A549 treated with DMSO at 1 μM for 4 hours (cell line): ENCODE data around the gene TAGLN2. TPM values are rescaled to one million over a fixed set of nuclear protein-coding genes. Genes with fewer than 3 reads are reported as not detected.

Source experiments
- total RNA-seq: library from RNA; stranded (reverse); fragments of 200-300 nt; extraction: Qiagen RNA extraction; gene quantifications from 5 replicates; pipeline ENCODE4 v1.2.3, GENCODE V29; 2022; ENCODE audit warnings: low read depth

TAGLN2 gene
- total RNA-seq = 1,033 to 1,078 TPM (median 1,056 TPM) in 5 replicates

GRCh38 chr1:159924791-159925718 lies at the start of gene TAGLN2:
TSS of gene TAGLN2 (minus strand) at chr1:159925507. CDS start at chr1:159920509, 4,998 bp downstream.

GRCh38 chr1:159953536-159954515 lies 28.5 kb upstream of the TAGLN2 start, which contains the start of gene SLAMF9:
TSS of gene SLAMF9 (minus strand) at chr1:159954237. CDS start at chr1:159954137, 100 bp downstream.

GRCh38 chr1:159945483-159946241 lies 20.4 kb upstream of the TAGLN2 start, which contains the start of gene IGSF9:
TSS of gene IGSF9 (minus strand) at chr1:159945613. CDS start at chr1:159943454, 2,159 bp downstream.

GRCh38 chr1:159900086-159900680 lies 25.1 kb downstream of the TAGLN2 start, which contains the start of gene CFAP45:
TSS of gene CFAP45 (minus strand) at chr1:159900165. CDS start at chr1:159900098, 67 bp downstream.

Other genes with a start within 250 kb of the TAGLN2 start
- not detected in 5 replicates for gene CRP, start 210.9 kb downstream of the TAGLN2 start, total RNA-seq
- gene DUSP23, start 144.5 kb downstream of the TAGLN2 start, total RNA-seq = 59.6 to 73.8 TPM (median 66.6 TPM) in 5 replicates
- not detected in 5 replicates for gene FCRL6, start 123.1 kb downstream of the TAGLN2 start, total RNA-seq
- gene SLAMF8, start 98.6 kb downstream of the TAGLN2 start, total RNA-seq = not detected in 5 replicates
- gene VSIG8, start 62.9 kb downstream of the TAGLN2 start, total RNA-seq = 0.06 to 0.07 TPM in 2 of 5 replicates, not detected in the others
- gene CFAP45, start 25.3 kb downstream of the TAGLN2 start, total RNA-seq = 0.50 to 1.5 TPM (median 0.70 TPM) in 5 replicates
- 0.20 to 0.32 TPM (median 0.29 TPM) in 5 replicates for gene IGSF9, start 20.1 kb upstream of the TAGLN2 start, total RNA-seq
- gene SLAMF9, start 28.7 kb upstream of the TAGLN2 start, total RNA-seq = 0.17 to 0.41 TPM (median 0.31 TPM) in 5 replicates
- gene PIGM, start 106.5 kb upstream of the TAGLN2 start, total RNA-seq = 4.3 to 5.2 TPM (median 4.9 TPM) in 5 replicates
- 0.02 TPM in 1 of 5 replicates, not detected in the others for gene KCNJ10, start 144.7 kb upstream of the TAGLN2 start, total RNA-seq
- not detected in 5 replicates for gene KCNJ9, start 156.0 kb upstream of the TAGLN2 start, total RNA-seq
- gene IGSF8, start 173.1 kb upstream of the TAGLN2 start, total RNA-seq = 6.4 to 9.9 TPM (median 8.2 TPM) in 5 replicates
- 0.02 to 0.06 TPM (median 0.03 TPM) in 3 of 5 replicates, not detected in the others for gene ATP1A2, start 190.3 kb upstream of the TAGLN2 start, total RNA-seq
- not detected in 5 replicates for gene ATP1A4, start 226.1 kb upstream of the TAGLN2 start, total RNA-seq